H54 (cell line): Measurements from ENCODE around the gene HYAL3.
"Not testable (repeated sequence)": the region's sequence is repeated elsewhere in the genome, so short reads cannot be mapped to it uniquely, and the experiment has no call there.

ENCODE experiments used
- DNase-seq: peaks from one replicate; pipeline ENCODE4 v3.0.0; 2011; ENCODE audit warnings: low spot score, mixed read lengths; ENCODE audit not compliant: insufficient read length
- FAIRE-seq: peaks from 3 replicates; lab custom pipeline; 2011; peaks lifted over from hg19 to GRCh38; lab: Jason Lieb, UNC
- POLR2A ChIP-seq: IDR thresholded peaks from 2 replicates; pipeline ENCODE4 v1.6.1; 2011; ENCODE audit warnings: low read depth, mild to moderate bottlenecking, low read length

HYAL3 gene

DNA sequence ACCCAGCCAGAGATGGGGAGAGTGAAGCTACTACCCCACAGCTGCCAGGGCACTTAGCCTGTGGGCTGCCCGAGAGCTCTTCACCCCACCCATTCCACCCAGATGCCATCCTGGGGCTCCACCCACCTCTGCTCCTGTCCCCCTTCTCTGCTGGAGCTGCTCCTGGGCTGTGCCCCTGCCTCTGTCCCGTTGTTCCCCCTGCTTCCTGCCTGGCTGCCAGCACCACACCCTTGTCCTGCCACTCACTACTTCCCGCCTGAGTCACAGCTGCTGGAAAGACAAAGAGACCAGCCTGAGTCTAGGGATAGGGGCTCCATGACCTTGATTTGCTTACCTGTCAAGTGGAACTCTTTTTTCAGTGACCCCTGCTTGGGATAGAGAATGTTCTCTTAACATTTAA lies 50.8 kb downstream of the HYAL3 start:
- no peak for FAIRE-seq
- no peak for TF ChIP-seq POLR2A
- no peak for DNase-seq

DNA sequence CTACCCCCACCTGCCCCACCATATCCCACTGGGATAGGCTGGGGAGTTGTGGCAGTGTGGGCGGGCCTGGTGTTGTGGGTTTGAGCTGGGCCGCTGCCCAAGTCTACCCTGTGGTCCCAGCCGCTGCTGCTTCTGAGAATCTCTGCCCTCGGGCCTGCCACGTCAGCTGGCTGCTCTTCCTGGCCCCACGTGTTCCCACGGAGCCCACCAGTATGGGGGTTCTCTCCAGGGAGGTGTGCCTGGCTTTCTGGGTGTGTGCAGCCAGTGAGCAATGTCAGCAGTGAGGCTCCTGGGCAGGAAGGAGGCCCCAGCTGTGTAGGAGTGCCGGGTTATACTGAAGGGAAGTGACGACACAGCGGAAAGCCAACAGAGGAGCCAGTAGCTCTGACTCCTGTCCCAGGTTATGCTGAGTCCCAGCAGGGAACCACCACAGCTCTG lies 52.7 kb downstream of the HYAL3 start:
- FAIRE-seq (peak; percentile 20), DNase-seq (peak; percentile 80)

DNA sequence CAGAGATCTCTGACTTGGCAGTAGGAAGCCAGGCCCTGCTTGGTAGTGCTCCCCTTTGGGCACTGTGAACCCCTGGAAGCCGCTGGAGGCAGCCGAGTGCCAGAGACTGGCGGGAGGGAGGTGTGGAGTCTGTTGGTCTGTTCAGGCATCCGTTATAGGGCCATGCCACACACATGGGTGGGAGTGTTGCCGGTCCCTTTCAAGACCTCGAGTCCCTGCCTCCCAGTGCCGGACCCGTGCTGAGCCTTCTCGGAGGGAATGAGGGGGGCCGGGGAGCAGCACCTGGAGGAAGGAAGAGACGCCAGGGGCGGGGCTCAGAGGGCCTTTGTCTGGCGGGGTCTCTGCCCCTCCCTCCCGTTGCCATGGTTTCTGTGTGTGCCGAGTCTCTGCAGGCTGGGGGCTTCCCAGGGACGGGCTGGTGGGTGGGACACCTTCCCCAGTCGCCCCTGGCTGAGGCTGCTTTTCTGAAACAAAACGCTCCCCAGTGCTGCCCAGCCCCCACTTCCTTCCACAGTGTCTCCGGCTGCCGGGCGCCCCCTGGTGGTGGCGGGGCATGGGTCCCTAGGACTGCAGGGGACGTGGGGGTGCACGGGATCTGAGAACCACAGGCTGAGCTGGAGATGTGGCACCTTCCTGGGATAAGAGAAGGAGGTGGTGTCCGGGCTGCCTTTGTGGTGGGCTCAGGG lies 53.2 kb downstream of the HYAL3 start:
- DNase-seq, result peak; percentile 58
- TF ChIP-seq POLR2A, result no peak; the same call in 1 of the 2 replicates
- no peak for FAIRE-seq

More for the DNA sequence above, 52.7 kb downstream of the HYAL3 start:
- TF ChIP-seq POLR2A, result peak; percentile 43; the same call in 1 of the 2 replicates

DNA sequence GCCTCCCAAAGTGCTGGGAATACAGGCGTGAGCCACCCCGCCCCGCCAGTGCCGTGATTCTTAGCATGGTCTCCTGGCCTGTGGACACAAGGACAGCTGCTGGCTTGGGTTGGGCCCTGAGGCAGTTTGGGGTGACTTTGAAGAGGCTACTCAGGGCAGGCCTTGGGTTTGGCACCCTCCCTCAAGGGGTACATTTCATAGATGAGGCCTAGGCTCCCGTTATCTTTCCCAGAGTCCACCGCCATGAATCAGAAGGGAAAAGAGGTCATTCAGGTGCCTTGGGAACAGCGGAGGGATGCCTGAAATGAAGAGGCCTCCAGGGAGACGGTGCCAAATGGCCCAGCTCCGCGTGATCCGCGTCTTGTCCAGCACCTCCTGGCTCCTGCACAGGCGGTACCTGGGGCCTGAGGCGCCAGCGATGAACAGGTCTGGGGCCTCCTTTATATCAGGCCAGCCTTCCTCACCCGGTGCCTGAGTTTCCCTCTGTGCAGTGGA lies 53.9 kb downstream of the HYAL3 start:
- FAIRE-seq, result no peak
- no peak for TF ChIP-seq POLR2A
- DNase-seq, result no peak

DNA sequence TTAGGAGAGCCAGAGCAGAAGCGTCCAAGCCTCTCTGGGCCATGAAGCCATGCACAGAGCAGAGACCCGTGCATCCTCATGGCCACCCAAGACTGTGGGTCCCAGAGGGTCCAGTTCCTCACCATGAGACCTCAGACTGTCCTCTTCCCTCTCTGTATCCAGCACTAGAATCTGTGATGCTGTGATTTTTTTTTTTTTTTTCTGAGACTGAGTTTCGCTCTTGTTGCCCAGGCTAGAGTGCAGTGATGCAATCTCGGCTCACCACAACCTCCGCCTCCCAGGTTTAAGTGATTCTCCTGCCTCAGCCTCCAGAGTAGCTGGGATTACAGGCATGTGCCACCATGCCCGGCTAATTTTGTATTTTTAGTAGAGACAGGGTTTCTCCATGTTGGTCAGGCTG lies 54.4 kb downstream of the HYAL3 start:
- DNase-seq, FAIRE-seq: not testable (repeated sequence)

DNA sequence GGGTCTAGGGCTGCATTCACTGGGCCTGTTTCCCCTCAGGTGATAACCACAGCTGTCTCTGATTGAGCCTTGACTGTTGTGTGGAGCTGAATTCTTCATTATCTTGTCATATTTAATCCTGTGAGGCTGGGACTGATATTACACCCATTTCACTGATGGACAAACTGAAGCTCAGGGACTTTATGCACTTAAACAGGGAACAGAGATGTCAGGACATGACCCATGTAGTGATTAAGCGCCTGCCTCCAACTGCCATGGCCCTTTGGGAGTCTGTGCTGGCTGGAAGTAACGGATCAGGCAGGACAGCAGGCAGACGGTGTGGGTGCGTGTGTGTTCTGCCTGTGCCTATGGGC lies 55.7 kb downstream of the HYAL3 start:
- FAIRE-seq (no peak), DNase-seq (no peak)
- TF ChIP-seq POLR2A, result no peak

DNA sequence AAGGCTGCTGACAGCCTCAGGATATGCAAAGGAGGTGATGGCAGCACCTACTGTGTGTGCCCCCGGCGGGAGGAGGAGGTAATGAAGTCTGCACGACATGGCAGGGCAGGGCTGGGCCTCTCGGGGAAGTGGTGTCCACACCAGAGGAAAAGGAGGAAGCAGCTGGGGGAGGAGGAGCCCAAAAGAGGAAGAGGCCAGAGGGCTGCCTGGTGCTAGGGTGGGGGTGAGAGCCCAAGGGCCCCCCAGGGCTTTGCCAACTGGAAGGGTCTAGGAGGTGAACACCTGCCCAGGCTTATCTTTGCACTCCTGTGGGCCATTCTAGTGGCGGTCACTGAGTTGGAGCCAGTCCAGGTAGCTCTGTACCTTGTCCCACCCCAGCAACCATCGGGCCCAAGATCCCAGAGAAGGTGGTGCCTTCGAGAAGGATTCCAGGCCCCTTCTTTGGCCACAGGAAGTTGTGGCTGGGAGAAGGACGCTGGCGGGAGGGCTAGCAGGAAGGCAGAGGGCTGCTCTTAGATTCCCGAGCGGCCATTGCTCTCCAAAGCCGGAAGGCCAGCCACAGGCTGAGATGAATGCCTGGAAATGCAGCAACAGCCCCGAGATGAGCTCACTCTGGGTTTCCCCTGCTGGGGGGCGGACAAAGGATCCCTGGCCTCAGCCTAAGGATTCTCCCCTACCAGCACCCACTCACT lies 56.2 kb downstream of the HYAL3 start:
- FAIRE-seq (no peak), DNase-seq (no peak)
- TF ChIP-seq POLR2A, result no peak
